WTC11 (cell line): ENCODE data around the gene POLD1. TPM values are rescaled to one million over a fixed set of nuclear protein-coding genes. Genes with fewer than 3 reads are reported as not detected.
A peak's percentile ranks its signal among the peaks of the same experiment; 100 is the strongest.

Source experiments
- ATAC-seq: fragments of 200-7000 bp; cut with Tn5 transposase; 2 replicates; pipeline ENCODE4 v1.10.0; 2021; ENCODE audit warnings: mild to moderate bottlenecking, moderate library complexity
- CTCF ChIA-PET: fragments of 300-600 bp; sonication (Branson Sonifier 250); formaldehyde crosslinking; loops from one replicate; lab custom pipeline; 2021; ENCODE audit warnings: antibody characterized with exemption; lab: Charles Lee
- POLR2A ChIA-PET: fragments of 350-600 bp; sonication (Branson Sonifier 250); formaldehyde crosslinking; loops from one replicate; lab custom pipeline; 2021; ENCODE audit warnings: antibody characterized with exemption; lab: Charles Lee
- DNase-seq: peaks from one replicate; pipeline ENCODE4 v3.0.0; 2021; ENCODE audit warnings: low spot score
- H3K27ac Mint-ChIP-seq: 2 replicates; pipeline ENCODE4 v1.8.0; 2021; ENCODE audit warnings: mixed read lengths
- H3K27me3 Mint-ChIP-seq: 2 replicates; pipeline ENCODE4 v1.8.0; 2021; ENCODE audit warnings: low read depth, mild to moderate bottlenecking, moderate library complexity, mixed read lengths
- H3K36me3 Mint-ChIP-seq: 2 replicates; pipeline ENCODE4 v1.8.0; 2021; ENCODE audit warnings: mixed read lengths
- H3K4me1 Mint-ChIP-seq: 2 replicates; pipeline ENCODE4 v1.8.0; 2022; ENCODE audit warnings: mixed read lengths
- H3K4me3 Mint-ChIP-seq: 2 replicates; pipeline ENCODE4 v1.8.0; 2021; ENCODE audit warnings: mild to moderate bottlenecking, moderate library complexity, mixed read lengths
- H3K9me3 Mint-ChIP-seq: 2 replicates; pipeline ENCODE4 v1.8.0; 2021; ENCODE audit warnings: mixed read lengths
- ATF6 ChIP-seq: sonication (generic); formaldehyde crosslinking; IDR thresholded peaks from 2 replicates; pipeline ENCODE4 v1.8.1; 2023; ENCODE audit warnings: mild to moderate bottlenecking, missing genetic modification reagents
- CTCF ChIP-seq: fragments of 200-600 bp; IDR thresholded peaks from 2 replicates; pipeline ENCODE4 v1.8.0; 2022; ENCODE audit warnings: antibody characterized with exemption
- ETV6 ChIP-seq: sonication (generic); formaldehyde crosslinking; IDR thresholded peaks from 2 replicates; pipeline ENCODE4 v1.8.1; 2022; ENCODE audit warnings: mild to moderate bottlenecking, missing genetic modification reagents
- FOXJ3 ChIP-seq: sonication (generic); formaldehyde crosslinking; IDR thresholded peaks from 2 replicates; pipeline ENCODE4 v1.9.0; 2021; ENCODE audit warnings: missing genetic modification reagents, mild to moderate bottlenecking, borderline replicate concordance
- FOXP1 ChIP-seq: sonication (generic); formaldehyde crosslinking; IDR thresholded peaks from 2 replicates; pipeline ENCODE4 v1.8.0; 2022; ENCODE audit warnings: missing genetic modification reagents, mild to moderate bottlenecking, moderate library complexity, borderline replicate concordance
- FOXP4 ChIP-seq: sonication (generic); formaldehyde crosslinking; IDR thresholded peaks from 2 replicates; pipeline ENCODE4 v1.8.0; 2022; ENCODE audit warnings: mild to moderate bottlenecking, missing genetic modification reagents
- GRHL2 ChIP-seq: fragments of 250-450 bp; sonication (Bioruptor Pico); IDR thresholded peaks from 2 replicates; pipeline ENCODE4 v1.8.0; 2022; ENCODE audit warnings: mild to moderate bottlenecking, moderate library complexity; ENCODE audit not compliant: insufficient replicate concordance, severe bottlenecking
- MAX ChIP-seq: sonication (generic); formaldehyde crosslinking; IDR thresholded peaks from 2 replicates; pipeline ENCODE4 v1.8.0; 2022; ENCODE audit warnings: mild to moderate bottlenecking, missing genetic modification reagents
- MXD4 ChIP-seq: fragments of 250-450 bp; sonication (Bioruptor Pico); IDR thresholded peaks from 2 replicates; pipeline ENCODE4 v1.8.0; 2021; ENCODE audit warnings: mild to moderate bottlenecking, moderate library complexity, borderline replicate concordance
- NFYB ChIP-seq: sonication (generic); formaldehyde crosslinking; conservative IDR thresholded peaks from 2 replicates; pipeline ENCODE4 v1.8.0; 2022; ENCODE audit warnings: low read depth, missing genetic modification reagents
- RORB ChIP-seq: fragments of 250-450 bp; sonication (Bioruptor Pico); IDR thresholded peaks from 2 replicates; pipeline ENCODE4 v1.9.0; 2021; ENCODE audit warnings: mild to moderate bottlenecking
- SMAD3 ChIP-seq: sonication (generic); formaldehyde crosslinking; IDR thresholded peaks from 2 replicates; pipeline ENCODE4 v1.8.0; 2022; ENCODE audit warnings: missing genetic modification reagents, mild to moderate bottlenecking, borderline replicate concordance
- USF1 ChIP-seq: sonication (generic); formaldehyde crosslinking; IDR thresholded peaks from 2 replicates; pipeline ENCODE4 v1.8.0; 2022; ENCODE audit warnings: mild to moderate bottlenecking, missing genetic modification reagents
- USF2 ChIP-seq: sonication (generic); formaldehyde crosslinking; IDR thresholded peaks from 2 replicates; pipeline ENCODE4 v1.8.1; 2023; ENCODE audit warnings: mild to moderate bottlenecking, missing genetic modification reagents, moderate library complexity
- ZNF138 ChIP-seq: sonication (generic); formaldehyde crosslinking; conservative IDR thresholded peaks from 2 replicates; pipeline ENCODE4 v1.8.1; 2022; ENCODE audit warnings: mild to moderate bottlenecking, moderate library complexity, missing genetic modification reagents
- ZNF219 ChIP-seq: sonication (generic); formaldehyde crosslinking; IDR thresholded peaks from 2 replicates; pipeline ENCODE4 v1.8.0; 2023; ENCODE audit warnings: missing genetic modification reagents, mild to moderate bottlenecking, borderline replicate concordance
- ZNF281 ChIP-seq: sonication (generic); formaldehyde crosslinking; IDR thresholded peaks from 2 replicates; pipeline ENCODE4 v1.8.0; 2023; ENCODE audit warnings: mild to moderate bottlenecking, missing genetic modification reagents
- ZNF671 ChIP-seq: fragments of 250-450 bp; sonication (Bioruptor Pico); IDR thresholded peaks from 2 replicates; pipeline ENCODE4 v1.8.0; 2021; ENCODE audit warnings: mild to moderate bottlenecking
- total RNA-seq: library from RNA; stranded (reverse); gene quantifications from 3 replicates; pipeline ENCODE4 v1.2.3, GENCODE V29; 2021

POLD1 gene
- total RNA-seq, 1 experiment from 2014 or later, result 163 TPM

- CTCF ChIA-PET, result interaction anchor here (0.6 to 3.2 kb wide), 43 partner anchors 8 to 323 kb away, joined by 3 to 35 read pairs (median 4); partner anchors contain the start of genes CLEC11A, EMC10, GARIN5A and JOSD2
- DNase-seq, result peak; percentile 82
- POLR2A ChIA-PET, result interaction anchor here (1.1 to 1.6 kb wide), 2 partner anchors 82 to 90 kb away, joined by 4 read pairs; partner anchors contain the start of genes NR1H2 and POLD1
- Mint-ChIP-seq H3K4me3 (peak overlapping the region; percentile 30; the same call in 1 of the 2 replicates), H3K36me3 (no peaks in the 10 kb centered on the region), H3K9me3 (peaks cover under 1% of the 10 kb centered on the region; the same call in 1 of the 2 replicates), H3K4me1 (peaks cover 7% of the 10 kb centered on the region), H3K27me3 (peaks cover 4% of the 10 kb centered on the region), H3K27ac (peak overlapping the region; percentile 53; the same call in 1 of the 2 replicates)
- TF ChIP-seq ZNF138 (CRISPR knock-in tag), result no peak
- 0 out of 2 replicates have a peak, but pooled peaks have one; percentile 19 for TF ChIP-seq FOXP4 (CRISPR knock-in tag)
- peak; percentile 55; the same call in 1 of the 2 replicates for TF ChIP-seq USF1
- TF ChIP-seq USF2, result peak; percentile 38; the same call in 1 of the 2 replicates
- peak; percentile 89 for ATAC-seq
Measured at GRCh38 chr19:50465986-50466705, 82.0 kb downstream of the POLD1 start.

GRCh38 chr19:50466706-50467039 lies 82.5 kb downstream of the POLD1 start:
- ChIA-PET CTCF (interaction anchor here (0.9 to 3.2 kb wide), 27 partner anchors 8 to 232 kb away, joined by 3 to 35 read pairs (median 6); partner anchors contain the start of genes EMC10, GARIN5A, JOSD2 and NR1H2), POLR2A (interaction anchor here (1.1 to 1.6 kb wide), 2 partner anchors 82 to 91 kb away, joined by 4 read pairs; partner anchors contain the start of genes NR1H2 and POLD1)
- ATAC-seq (no peak), DNase-seq (no peak)
- peaks cover 3% of the 10 kb centered on the region; the same call in 1 of the 2 replicates for H3K9me3 Mint-ChIP-seq
- H3K27me3 Mint-ChIP-seq, result peaks cover 4% of the 10 kb centered on the region
- no peaks in the 10 kb centered on the region for H3K36me3 Mint-ChIP-seq
- no peak overlapping the region for H3K27ac Mint-ChIP-seq
- H3K4me1 Mint-ChIP-seq, result peaks cover 7% of the 10 kb centered on the region
- H3K4me3 Mint-ChIP-seq, result no peak overlapping the region
- TF ChIP-seq FOXJ3 (CRISPR knock-in tag), result no peak
- TF ChIP-seq ZNF671 (CRISPR knock-in tag), result no peak
- TF ChIP-seq USF1, result no peak
- TF ChIP-seq SMAD3, result no peak
- TF ChIP-seq CTCF, result no peak
- TF ChIP-seq FOXP1 (CRISPR knock-in tag), result no peak
- no peak for TF ChIP-seq RORB (CRISPR knock-in tag)
- no peak for TF ChIP-seq MXD4 (CRISPR knock-in tag)
- no peak for TF ChIP-seq FOXP4 (CRISPR knock-in tag)
- no peak for TF ChIP-seq GRHL2 (CRISPR knock-in tag)
- TF ChIP-seq NFYB (CRISPR knock-in tag), result no peak
- TF ChIP-seq MAX, result no peak
- TF ChIP-seq ETV6, result no peak
- TF ChIP-seq ATF6 (CRISPR knock-in tag), result no peak
- no peak for TF ChIP-seq ZNF281 (CRISPR knock-in tag)
- no peak for TF ChIP-seq ZNF219 (CRISPR knock-in tag)
